Ishikawa (cell line): ENCODE measurements around the gene PRR14L.

Experiments used
- CEBPB ChIP-seq: IDR thresholded peaks from 2 replicates; pipeline ENCODE4 v1.6.1; 2012
- EGR1 ChIP-seq: IDR thresholded peaks from 2 replicates; pipeline ENCODE4 v1.6.1; 2012
- EP300 ChIP-seq: IDR thresholded peaks from 2 replicates; pipeline ENCODE4 v1.6.1; 2012; ENCODE audit warnings: borderline replicate concordance
- FOXM1 ChIP-seq: IDR thresholded peaks from 2 replicates; pipeline ENCODE4 v1.6.1; 2012; ENCODE audit warnings: low read depth, borderline replicate concordance
- MAX ChIP-seq: IDR thresholded peaks from 2 replicates; pipeline ENCODE4 v1.6.1; 2012
- NFIC ChIP-seq: IDR thresholded peaks from 2 replicates; pipeline ENCODE4 v1.6.1; 2012
- RAD21 ChIP-seq: IDR thresholded peaks from 2 replicates; pipeline ENCODE4 v1.6.1; 2012; ENCODE audit warnings: low read depth
- TAF1 ChIP-seq: IDR thresholded peaks from 2 replicates; pipeline ENCODE4 v1.6.1; 2012; ENCODE audit warnings: low read depth, mild to moderate bottlenecking
- ZBTB7A ChIP-seq: IDR thresholded peaks from 2 replicates; pipeline ENCODE4 v1.6.1; 2012; ENCODE audit warnings: low read depth

GRCh38 chr22:31652911-31653684 lies 96.8 kb downstream of the PRR14L start:
- TF ChIP-seq RAD21 (no peak), EGR1 (no peak), ZBTB7A (no peak), MAX (no peak), EP300 (no peak), NFIC (no peak), CEBPB (no peak), FOXM1 (no peak), TAF1 (no peak)
